SK-N-SH (cell line): ENCODE measurements around the gene NRG3. TPM values are rescaled to one million over a fixed set of nuclear protein-coding genes. Genes with fewer than 3 reads are reported as not detected.

Experiments
- CTCF ChIA-PET: fragments of 300-600, 350-600 bp; formaldehyde crosslinking; extraction: SDS; loops from one replicate; lab custom pipeline; 2021; lab: Yijun Ruan, JAX
- POLR2A ChIA-PET: fragments of 350-600 bp; sonication (Branson Sonifier 250); formaldehyde crosslinking; extraction: SDS; loops from one replicate; lab custom pipeline; 2020; ENCODE audit warnings: antibody characterized with exemption, inconsistent platforms; lab: Yijun Ruan, JAX
- DNase-seq: peaks from one replicate; pipeline ENCODE4 v3.0.0; 2012
- H2AFZ ChIP-seq: fragments of 200-600 bp; sonication (generic); 2 replicates; pipeline ENCODE4 v1.8.1; 2016; ENCODE audit warnings: antibody characterized with exemption, mild to moderate bottlenecking, low read depth
- H3F3A ChIP-seq: fragments of 200-600 bp; sonication (generic); replicated peaks from 2 replicates; pipeline ENCODE3; 2016; ENCODE audit warnings: antibody characterized with exemption, mild to moderate bottlenecking; ENCODE audit not compliant: insufficient read depth
- H3K27ac ChIP-seq, 2 experiments: fragments of 200-500 bp in 1 of 2; fragments of 200-600 bp in 1 of 2; sonication (Bioruptor generic) in 1 of 2; sonication (generic), shearing (Covaris generic) in 1 of 2; 2 replicates each; pipeline versions ENCODE4 v1.5.1 to v1.6.1; 2014 to 2016; ENCODE audit warnings: low read depth in 2 of 2, inconsistent platforms in 1 of 2, low read length in 1 of 2, mild to moderate bottlenecking in 1 of 2, mixed read lengths in 1 of 2
- H3K27me3 ChIP-seq: fragments of 200-600 bp; sonication (generic), shearing (Covaris generic); 2 replicates; pipeline ENCODE4 v1.6.1; 2016; ENCODE audit warnings: mixed run types; ENCODE audit not compliant: insufficient read depth
- H3K36me3 ChIP-seq, 2 experiments: fragments of 200-500 bp in 1 of 2; fragments of 200-600 bp in 1 of 2; sonication (Bioruptor generic) in 1 of 2; sonication (generic) in 1 of 2; replicated peaks in 1 of 2; 2 replicates each; pipeline versions ENCODE3 to v1.5.1; 2014 to 2016; ENCODE audit warnings: low read length in 1 of 2, mild to moderate bottlenecking in 1 of 2; ENCODE audit not compliant: insufficient read depth in 2 of 2, control insufficient read depth in 1 of 2
- H3K4me1 ChIP-seq, 2 experiments: fragments of 200-500 bp in 1 of 2; fragments of 200-600 bp in 1 of 2; sonication (Bioruptor generic) in 1 of 2; sonication (generic), shearing (Covaris generic) in 1 of 2; 2 replicates each; pipeline versions ENCODE4 v1.5.1 to v1.6.1; 2014 to 2016; ENCODE audit warnings: low read depth in 1 of 2, low read length in 1 of 2, mixed run types in 1 of 2; ENCODE audit not compliant: insufficient read depth in 2 of 2, control insufficient read depth in 1 of 2
- H3K4me2 ChIP-seq: fragments of 200-600 bp; sonication (generic), shearing (Covaris generic); 2 replicates; pipeline ENCODE4 v1.6.1; 2017; ENCODE audit warnings: mixed run types
- H3K4me3 ChIP-seq, 2 experiments: fragments of 200-500 bp in 1 of 2; fragments of 200-600 bp in 1 of 2; sonication (Bioruptor generic) in 1 of 2; sonication (generic), shearing (Covaris generic) in 1 of 2; 2 replicates each; pipeline versions ENCODE4 v1.5.1 to v1.8.1; 2014 to 2016; ENCODE audit warnings: low read depth in 2 of 2, inconsistent platforms in 1 of 2, low read length in 1 of 2, mild to moderate bottlenecking in 1 of 2, mixed read lengths in 1 of 2, moderate library complexity in 1 of 2
- H3K79me2 ChIP-seq: fragments of 200-600 bp; sonication (generic); 2 replicates; pipeline ENCODE4 v1.8.1; 2017; ENCODE audit warnings: mild to moderate bottlenecking; ENCODE audit not compliant: insufficient read depth
- H3K9ac ChIP-seq: fragments of 200-600 bp; sonication (generic); 2 replicates; pipeline ENCODE4 v1.6.1; 2017; ENCODE audit warnings: mixed run types
- H3K9me2 ChIP-seq: fragments of 200-600 bp; sonication (generic); 2 replicates; pipeline ENCODE4 v1.6.1; 2017; ENCODE audit warnings: mixed run types
- H3K9me3 ChIP-seq: fragments of 200-600 bp; sonication (generic); 2 replicates; pipeline ENCODE4 v1.6.1; 2017; ENCODE audit warnings: mixed run types, mild to moderate bottlenecking, moderate library complexity
- H4K20me1 ChIP-seq: fragments of 200-600 bp; sonication (generic); 2 replicates; pipeline ENCODE4 v1.6.1; 2017; ENCODE audit warnings: mild to moderate bottlenecking, mixed run types; ENCODE audit not compliant: insufficient read depth
- CHD2 ChIP-seq: fragments of 150-350 bp; IDR thresholded peaks from 2 replicates; pipeline ENCODE4 v1.6.1; 2018; ENCODE audit warnings: low read length; ENCODE audit not compliant: partially characterized antibody
- ELF1 ChIP-seq: IDR thresholded peaks from 2 replicates; pipeline ENCODE4 v1.4.0; 2012
- EP300 ChIP-seq, 2 experiments: IDR thresholded peaks; 2 replicates each; pipeline versions ENCODE4 v1.4.0 to v1.6.1; 2012; ENCODE audit warnings: borderline replicate concordance in 1 of 2, low read depth in 1 of 2, low read length in 1 of 2
- FOXJ3 ChIP-seq: sonication (generic); formaldehyde crosslinking; IDR thresholded peaks from 2 replicates; pipeline ENCODE4 v1.5.1; 2020; ENCODE audit warnings: mild to moderate bottlenecking, missing genetic modification reagents
- FOXM1 ChIP-seq: IDR thresholded peaks from 2 replicates; pipeline ENCODE4 v1.4.0; 2012; ENCODE audit warnings: low read depth, mild to moderate bottlenecking
- GATA2 ChIP-seq: sonication (generic); formaldehyde crosslinking; IDR thresholded peaks from 2 replicates; pipeline ENCODE4 v1.5.0; 2020; ENCODE audit warnings: mild to moderate bottlenecking, missing genetic modification reagents
- IRF3 ChIP-seq: fragments of 150-350 bp; IDR thresholded peaks from 2 replicates; pipeline ENCODE4 v1.6.1; 2016; ENCODE audit warnings: mild to moderate bottlenecking, low read depth, low read length
- MAX ChIP-seq: IDR thresholded peaks from 2 replicates; pipeline ENCODE4 v1.4.0; 2012; ENCODE audit warnings: low read depth
- MEF2A ChIP-seq: IDR thresholded peaks from 2 replicates; pipeline ENCODE4 v1.4.0; 2012; ENCODE audit warnings: low read depth, borderline replicate concordance
- NFIC ChIP-seq: IDR thresholded peaks from 2 replicates; pipeline ENCODE4 v1.4.0; 2012; ENCODE audit warnings: borderline replicate concordance
- PBX3 ChIP-seq: IDR thresholded peaks from 2 replicates; pipeline ENCODE4; 2012
- POLR2AphosphoS5 ChIP-seq: IDR thresholded peaks from 2 replicates; pipeline ENCODE4 v1.6.1; 2012; ENCODE audit warnings: low read depth, low read length
- RAD21 ChIP-seq: IDR thresholded peaks from 2 replicates; pipeline ENCODE4 v1.6.1; 2012; ENCODE audit warnings: mild to moderate bottlenecking, low read length
- RCOR1 ChIP-seq: fragments of 150-350 bp; IDR thresholded peaks from 2 replicates; pipeline ENCODE4 v1.6.1; 2017; ENCODE audit warnings: antibody characterized with exemption, low read length
- RXRA ChIP-seq: IDR thresholded peaks from 2 replicates; pipeline ENCODE4 v1.4.0; 2012; ENCODE audit warnings: low read depth, mild to moderate bottlenecking, borderline replicate concordance
- SMC3 ChIP-seq: IDR thresholded peaks from 2 replicates; pipeline ENCODE4 v1.6.1; 2012; ENCODE audit warnings: low read depth, low read length, improper control_type of control experiment
- TAF1 ChIP-seq: IDR thresholded peaks from 2 replicates; pipeline ENCODE4 v1.6.1; 2012; ENCODE audit warnings: low read depth, mild to moderate bottlenecking, low read length, moderate library complexity, borderline replicate concordance
- TCF12 ChIP-seq: IDR thresholded peaks from 2 replicates; pipeline ENCODE4 v1.4.0; 2012
- TEAD4 ChIP-seq: IDR thresholded peaks from 2 replicates; pipeline ENCODE4 v1.4.0; 2012; ENCODE audit warnings: mild to moderate bottlenecking, borderline replicate concordance; ENCODE audit not compliant: insufficient read depth
- USF2 ChIP-seq: fragments of 150-350 bp; IDR thresholded peaks from 2 replicates; pipeline ENCODE4 v1.6.1; 2017; ENCODE audit warnings: antibody characterized with exemption, low read length, low read depth, borderline replicate concordance
- YY1 ChIP-seq: IDR thresholded peaks from 2 replicates; pipeline ENCODE4 v1.4.0; 2012; ENCODE audit warnings: low read depth, mild to moderate bottlenecking
- WGBS: methylation state at CpG from one replicate; pipeline ENCODE4 v1.1.6; 2017; ENCODE audit warnings: low lambda C conversion rate; 5-methylcytosine and 5-hydroxymethylcytosine counted together
- polyA plus RNA-seq, 3 experiments: library from polyadenylated mRNA; depleted of rRNA; stranded (reverse); fragments of >200 nt; gene quantifications; 2 replicates each; pipeline ENCODE4 v1.2.3, GENCODE V29; 2012

The NRG3 gene
- polyA plus RNA-seq, 1 of the 3 experiments (the other 2 are of a cell fraction) = 0.03 TPM

- Histone ChIP-seq H3K4me2 (no peak overlapping the region), H3K79me2 (no peaks in the 10 kb centered on the region), H3F3A (no peaks in the 10 kb centered on the region), H3K9me2 (no peaks in the 10 kb centered on the region), H3K4me3 (no peak overlapping the region), H3K4me1 (no peaks in the 10 kb centered on the region), H3K36me3 (no peaks in the 10 kb centered on the region), H3K27me3 (no peaks in the 10 kb centered on the region), H3K27ac (no peak overlapping the region), H3K9me3 (no peaks in the 10 kb centered on the region), H3K9ac (no peak overlapping the region), H2AFZ (no peak overlapping the region), H4K20me1 (no peaks in the 10 kb centered on the region)
- TF ChIP-seq ELF1 (no peak), POLR2AphosphoS5 (no peak), TEAD4 (no peak), IRF3 (no peak), MAX (no peak), TCF12 (no peak), MEF2A (no peak), USF2 (no peak), RCOR1 (no peak), FOXM1 (no peak), GATA2 (CRISPR knock-in tag) (no peak), SMC3 (no peak), NFIC (no peak), CHD2 (no peak), FOXJ3 (CRISPR knock-in tag) (no peak)
- 27% methylated on average over 4 of the region's 4 CpGs for WGBS
- POLR2A ChIA-PET = no interaction called here
- CTCF ChIA-PET = no interaction called here
- DNase-seq = no peak
Measured at GRCh38 chr10:82411416-82411815, 536.4 kb downstream of the NRG3 start.

GRCh38 chr10:82420001-82420400, 545.0 kb downstream of the NRG3 start:
- Histone ChIP-seq H3K36me3 (no peaks in the 10 kb centered on the region), H3K79me2 (no peaks in the 10 kb centered on the region), H3K27me3 (no peaks in the 10 kb centered on the region), H3K9me3 (no peaks in the 10 kb centered on the region), H2AFZ (no peak overlapping the region), H3K4me3 (no peak overlapping the region), H3K9me2 (0 out of 2 replicates have a peak, but pooled peaks cover 3% of the 10 kb centered on the region), H3K9ac (no peak overlapping the region), H4K20me1 (no peaks in the 10 kb centered on the region), H3K4me1 (no peaks in the 10 kb centered on the region; a peak in 1 of 4 replicates), H3K4me2 (no peak overlapping the region), H3F3A (no peaks in the 10 kb centered on the region), H3K27ac (peak overlapping the region in 1 of 2 experiments; percentile 22; a peak in 2 of 4 replicates)
- WGBS = 35% methylated on average over 2 of the region's 2 CpGs
- TF ChIP-seq RXRA = no peak
- no peak for TF ChIP-seq PBX3
- TF ChIP-seq IRF3 = no peak
- TF ChIP-seq TAF1 = no peak
- TF ChIP-seq EP300 (IDR thresholded peaks at IDR 0.05; ENCODE audit: borderline replicate concordance in 1 of 2, low read depth in 1 of 2, low read length in 1 of 2) = 0 out of 4 replicates have a peak, but pooled peaks of 1 of the 2 experiments have one; percentile 5
- no peak for TF ChIP-seq YY1
- TF ChIP-seq NFIC = no peak
- TF ChIP-seq GATA2 (CRISPR knock-in tag) = peak; percentile 25; the same call in 1 of the 2 replicates
- TF ChIP-seq RAD21 = 0 out of 2 replicates have a peak, but pooled peaks have one; percentile 7
- CTCF ChIA-PET = no interaction called here
- POLR2A ChIA-PET = no interaction called here
- DNase-seq = peak; percentile 4
